T-helper 2 cell treated with Interferon-gamma antibody and Interleukin-4, amounts not matched to agents 100 ng/mL and 5 ng/mL, for 36 hours (primary cell): Measurements from ENCODE around the gene ANKRD49. TPM values are rescaled to one million over a fixed set of nuclear protein-coding genes. Genes with fewer than 3 reads are reported as not detected.

ENCODE experiments used
- intact Hi-C: fragments of 100-400 bp; cut with micrococcal nuclease; formaldehyde crosslinking; loops from one replicate; pipeline ENCODE4 v1.15.1; 2023
- total RNA-seq: library from RNA; stranded (reverse); gene quantifications from 2 replicates; pipeline ENCODE4 v1.2.3, GENCODE V29; 2022

The ANKRD49 gene
- total RNA-seq, 1 donor from 2014 or later: 23.6 TPM

GRCh38 chr11:94543695-94544645 lies 50.2 kb downstream of the ANKRD49 start, which contains the start of gene FUT4:
Gene FUT4 (plus strand): TSS chr11:94543921. CDS start chr11:94544134, 213 bp downstream.
- intact Hi-C loops: loop anchor here (1.0 to 10.0 kb wide), 9 partner anchors 23 to 1347 kb away; partner anchors contain the start of genes ANKRD49, C11orf54, CWC15 and FAM76B

- intact Hi-C loops: loop anchor here (1.0 to 10.0 kb wide), 4 partner anchors 51 to 1243 kb away; partner anchors contain the start of genes ANKRD49, C11orf54, FAM76B and MRE11
Observed at GRCh38 chr11:94544646-94545263, 51.0 kb downstream of the ANKRD49 start.

GRCh38 chr11:94545264-94546161 lies 51.7 kb downstream of the ANKRD49 start:
- intact Hi-C loops: loop anchor here (10.0 kb wide), 1 partner anchor 689 kb away; the partner anchor contains the start of gene SESN3

GRCh38 chr11:94546162-94546470 lies 52.3 kb downstream of the ANKRD49 start:
- intact Hi-C loops: loop anchor here (10.0 kb wide), 1 partner anchor 689 kb away; the partner anchor contains the start of gene SESN3

- intact Hi-C loops: loop anchor here (10.0 kb wide), 1 partner anchor 688 kb away; the partner anchor contains the start of gene SESN3
Observed at GRCh38 chr11:94546886-94547285, 53.1 kb downstream of the ANKRD49 start.

- intact Hi-C loops: loop anchor here (10.0 kb wide), 1 partner anchor 686 kb away; the partner anchor contains the start of gene SESN3
Observed at GRCh38 chr11:94549146-94549545, 55.4 kb downstream of the ANKRD49 start.

Other genes with a start within 250 kb of the ANKRD49 start
- not detected in 2 replicates for gene IZUMO1R, start 189.4 kb upstream of the ANKRD49 start, total RNA-seq
- 0.09 and 0.11 TPM in 2 replicates for gene GPR83, start 92.6 kb upstream of the ANKRD49 start, total RNA-seq
- gene MRE11, start 140 bp upstream of the ANKRD49 start, total RNA-seq: 40.7 and 43.5 TPM in 2 replicates
- not detected in 2 replicates for gene C11orf97, start 18.5 kb downstream of the ANKRD49 start, total RNA-seq
- 8.5 and 8.7 TPM in 2 replicates for gene FUT4, start 49.9 kb downstream of the ANKRD49 start, total RNA-seq
- gene PIWIL4, start 73.4 kb downstream of the ANKRD49 start, total RNA-seq: 0.61 and 1.0 TPM in 2 replicates